H9 (cell line): Measurements from ENCODE around the gene TMSB15B. TPM values are rescaled to one million over a fixed set of nuclear protein-coding genes. Genes with fewer than 3 reads are reported as not detected.

Experiments used
- DNase-seq: peaks from one replicate; pipeline ENCODE4 v3.0.0-alpha.2; 2017
- H2AFZ ChIP-seq: one replicate; pipeline ENCODE4 v1.6.1; 2013; ENCODE audit warnings: mild to moderate bottlenecking, low read length, control low read depth, moderate library complexity
- H2AK5ac ChIP-seq: 2 replicates; pipeline ENCODE4 v1.6.1; 2013; ENCODE audit warnings: low read length, control low read depth, mixed read lengths; ENCODE audit not compliant: insufficient read length
- H2BK120ac ChIP-seq: one replicate; pipeline ENCODE4 v1.6.1; 2013; ENCODE audit warnings: low read depth, mild to moderate bottlenecking, low read length, control low read depth, inconsistent platforms; ENCODE audit not compliant: poor library complexity, severe bottlenecking
- H2BK12ac ChIP-seq: 2 replicates; pipeline ENCODE4 v1.6.1; 2013; ENCODE audit warnings: low read length, control low read depth, mixed read lengths, low read depth; ENCODE audit not compliant: insufficient read length
- H2BK15ac ChIP-seq: 2 replicates; pipeline ENCODE4 v1.6.1; 2013; ENCODE audit warnings: low read depth, low read length, control low read depth
- H2BK20ac ChIP-seq: one replicate; pipeline ENCODE4 v1.6.1; 2013; ENCODE audit warnings: low read depth, mild to moderate bottlenecking, low read length, control low read depth, inconsistent platforms; ENCODE audit not compliant: poor library complexity, severe bottlenecking
- H2BK5ac ChIP-seq: 2 replicates; pipeline ENCODE4 v1.6.1; 2013; ENCODE audit warnings: low read length, control low read depth, mixed read lengths; ENCODE audit not compliant: insufficient read length
- H3K14ac ChIP-seq: 2 replicates; pipeline ENCODE4 v1.6.1; 2013; ENCODE audit warnings: low read length, control low read depth; ENCODE audit not compliant: insufficient read depth
- H3K18ac ChIP-seq: 2 replicates; pipeline ENCODE4 v1.6.1; 2013; ENCODE audit warnings: low read depth, mild to moderate bottlenecking, mixed read lengths, low read length, control low read depth; ENCODE audit not compliant: insufficient read length
- H3K23ac ChIP-seq: 2 replicates; pipeline ENCODE4 v1.6.1; 2013; ENCODE audit warnings: low read length, control low read depth, mixed read lengths, low read depth; ENCODE audit not compliant: insufficient read length
- H3K23me2 ChIP-seq: 2 replicates; pipeline ENCODE4 v1.6.1; 2013; ENCODE audit warnings: low read depth, mild to moderate bottlenecking, mixed read lengths, low read length, control low read depth; ENCODE audit not compliant: insufficient read length, poor library complexity, severe bottlenecking
- H3K27ac ChIP-seq: 2 replicates; pipeline ENCODE4 v1.5.1; 2013; ENCODE audit warnings: low read length, control low read depth, mixed read lengths, low read depth; ENCODE audit not compliant: insufficient read length
- H3K27me3 ChIP-seq: 2 replicates; pipeline ENCODE4 v1.6.1; 2013; ENCODE audit warnings: low read length, control low read depth, inconsistent platforms; ENCODE audit not compliant: insufficient read depth
- H3K4ac ChIP-seq: 2 replicates; pipeline ENCODE4 v1.6.1; 2013; ENCODE audit warnings: low read depth, mild to moderate bottlenecking, control low read depth, inconsistent platforms, low read length, moderate library complexity
- H3K4me1 ChIP-seq: 2 replicates; pipeline ENCODE4 v1.6.1; 2013; ENCODE audit warnings: low read length, control low read depth, inconsistent platforms; ENCODE audit not compliant: insufficient read depth
- H3K4me2 ChIP-seq: 2 replicates; pipeline ENCODE4 v1.6.1; 2013; ENCODE audit warnings: low read length, control low read depth, mixed read lengths; ENCODE audit not compliant: insufficient read length, insufficient read depth
- H3K56ac ChIP-seq: 2 replicates; pipeline ENCODE4 v1.6.1; 2013; ENCODE audit warnings: low read depth, mild to moderate bottlenecking, mixed read lengths, low read length, control low read depth; ENCODE audit not compliant: insufficient read length
- H3K79me1 ChIP-seq: 2 replicates; pipeline ENCODE4 v1.6.1; 2013; ENCODE audit warnings: low read depth, mild to moderate bottlenecking, moderate library complexity, low read length, control low read depth, inconsistent platforms; ENCODE audit not compliant: insufficient read depth, poor library complexity, severe bottlenecking
- H3K79me2 ChIP-seq: 2 replicates; pipeline ENCODE4 v1.6.1; 2013; ENCODE audit warnings: low read length, control low read depth, inconsistent platforms; ENCODE audit not compliant: insufficient read depth
- H3K9ac ChIP-seq: 2 replicates; pipeline ENCODE4 v1.6.1; 2013; ENCODE audit warnings: low read length, control low read depth, mixed read lengths; ENCODE audit not compliant: insufficient read length; ENCODE audit errors: extremely low read depth
- H3K9me3 ChIP-seq: one replicate; pipeline ENCODE4 v1.6.1; 2013; ENCODE audit warnings: low read depth, low read length, inconsistent platforms; ENCODE audit not compliant: control insufficient read depth
- H3T11ph ChIP-seq: one replicate; pipeline ENCODE4 v1.6.1; 2013; ENCODE audit warnings: mild to moderate bottlenecking, low read length, control low read depth, inconsistent platforms
- H4K20me1 ChIP-seq: one replicate; pipeline ENCODE4 v1.6.1; 2013; ENCODE audit not compliant: control insufficient read depth, insufficient read length, insufficient read depth
- H4K5ac ChIP-seq: 2 replicates; pipeline ENCODE4 v1.6.1; 2013; ENCODE audit warnings: low read depth, mild to moderate bottlenecking, mixed read lengths, low read length, control low read depth; ENCODE audit not compliant: insufficient read length
- H4K8ac ChIP-seq: replicated peaks from 2 replicates; pipeline ENCODE4 v1.6.1; 2013; ENCODE audit warnings: low read length, control low read depth, mixed read lengths, low read depth; ENCODE audit not compliant: insufficient read length
- H4K91ac ChIP-seq: 2 replicates; pipeline ENCODE4 v1.6.1; 2013; ENCODE audit warnings: low read depth, mild to moderate bottlenecking, moderate library complexity, mixed read lengths, low read length, control low read depth; ENCODE audit not compliant: insufficient read length
- H3K27ac Mint-ChIP-seq, 3 experiments: 2 replicates in 2 of 3; 3 replicates in 1 of 3; pipeline ENCODE4 v1.8.0; 2020 to 2021; ENCODE audit warnings: mixed read lengths in 3 of 3, mild to moderate bottlenecking in 1 of 3, moderate library complexity in 1 of 3
- H3K27me3 Mint-ChIP-seq: 2 replicates; pipeline ENCODE4 v1.8.0; 2021; ENCODE audit warnings: low read depth, mild to moderate bottlenecking, moderate library complexity, mixed read lengths
- H3K36me3 Mint-ChIP-seq, 3 experiments: 2 replicates in 2 of 3; 3 replicates in 1 of 3; pipeline ENCODE4 v1.8.0; 2020 to 2021; ENCODE audit warnings: low read depth in 3 of 3, mixed read lengths in 3 of 3; ENCODE audit not compliant: insufficient read depth in 1 of 3
- H3K4me1 Mint-ChIP-seq, 2 experiments: 2 replicates each; pipeline ENCODE4 v1.8.0; 2020; ENCODE audit warnings: mixed read lengths in 2 of 2
- H3K4me3 Mint-ChIP-seq, 2 experiments: 2 replicates in 1 of 2; 3 replicates in 1 of 2; pipeline ENCODE4 v1.8.0; 2020 to 2021; ENCODE audit warnings: mild to moderate bottlenecking in 2 of 2, mixed read lengths in 2 of 2, moderate library complexity in 1 of 2
- H3K9me3 Mint-ChIP-seq, 2 experiments: 2 replicates in 1 of 2; 3 replicates in 1 of 2; pipeline ENCODE4 v1.8.0; 2020; ENCODE audit warnings: mild to moderate bottlenecking in 2 of 2, mixed read lengths in 2 of 2, moderate library complexity in 1 of 2
- CTCF ChIP-seq: fragments of 200-600 bp; sonication (generic); conservative IDR thresholded peaks from 3 replicates; pipeline ENCODE4 v1.8.0; 2021; ENCODE audit warnings: antibody characterized with exemption, mild to moderate bottlenecking
- WGBS: extraction: QIAGEN DNeasy Blood & Tissue Kit; methylation state at CpG from one replicate; pipeline ENCODE4 v1.1.7; 2013; ENCODE audit warnings: missing lambda C conversion rate, low lambda C conversion rate, mixed read lengths; ENCODE audit not compliant: insufficient read length; ENCODE audit errors: extremely low coverage; 5-methylcytosine and 5-hydroxymethylcytosine counted together
- total RNA-seq: library from RNA; stranded (reverse); gene quantifications from 2 replicates; pipeline ENCODE4 v1.2.1, GENCODE V29; 2021

The TMSB15B gene
- total RNA-seq, 1 experiment from 2014 or later = 9.6 TPM

- H3K23me2 ChIP-seq = no peaks in the 10 kb centered on the region
- no peak overlapping the region for H2BK15ac ChIP-seq
- H3K9ac ChIP-seq = no peak overlapping the region
- no peak overlapping the region for H2BK12ac ChIP-seq
- H3T11ph ChIP-seq = no peak overlapping the region
- no peak overlapping the region for H3K14ac ChIP-seq
- no peaks in the 10 kb centered on the region for H3K79me2 ChIP-seq
- no peak overlapping the region for H3K4me2 ChIP-seq
- WGBS = no CpG with 5 or more reads among the region's 5 CpGs
- no peaks in the 10 kb centered on the region for H3K27me3 ChIP-seq
- no peak for DNase-seq
- no peak overlapping the region for H3K56ac ChIP-seq
- H2BK5ac ChIP-seq = no peak overlapping the region
- no peak overlapping the region for H4K5ac ChIP-seq
- H2AK5ac ChIP-seq = no peak overlapping the region
- H3K4me1 ChIP-seq = no peaks in the 10 kb centered on the region
- TF ChIP-seq CTCF = no peak
- Mint-ChIP-seq H3K36me3 (peaks cover 0 to 2% (median 0%) of the 10 kb centered on the region in 3 experiments; a peak in 1 of 7 replicates), H3K4me3 (no peak overlapping the region), H3K4me1 (no peaks in the 10 kb centered on the region), H3K27ac (no peak overlapping the region), H3K27me3 (peaks cover 8% of the 10 kb centered on the region; the same call in 1 of the 2 replicates), H3K9me3 (peaks cover 0 to 73% of the 10 kb centered on the region in 2 experiments; a peak in 3 of 5 replicates)
- no peak overlapping the region for H4K91ac ChIP-seq
- no peaks in the 10 kb centered on the region for H3K9me3 ChIP-seq
- no peak overlapping the region for H2BK20ac ChIP-seq
- no peak overlapping the region for H4K8ac ChIP-seq
- H3K27ac ChIP-seq = no peak overlapping the region
- no peak overlapping the region for H2BK120ac ChIP-seq
- H3K18ac ChIP-seq = no peak overlapping the region
- H3K4ac ChIP-seq = no peak overlapping the region
- H3K79me1 ChIP-seq = no peaks in the 10 kb centered on the region
- H2AFZ ChIP-seq = no peak overlapping the region
- H3K23ac ChIP-seq = no peak overlapping the region
- no peaks in the 10 kb centered on the region for H4K20me1 ChIP-seq
Measured at GRCh38 chrX:104008831-104009230, 46.4 kb downstream of the TMSB15B start.
